ENCODE results near the gene LHX4. TPM values are rescaled to one million over a fixed set of nuclear protein-coding genes. Genes with fewer than 3 reads are reported as not detected.

The LHX4 gene
- polyA plus RNA-seq, 3 donors = 0.03 TPM; not detected in 1

DNA sequence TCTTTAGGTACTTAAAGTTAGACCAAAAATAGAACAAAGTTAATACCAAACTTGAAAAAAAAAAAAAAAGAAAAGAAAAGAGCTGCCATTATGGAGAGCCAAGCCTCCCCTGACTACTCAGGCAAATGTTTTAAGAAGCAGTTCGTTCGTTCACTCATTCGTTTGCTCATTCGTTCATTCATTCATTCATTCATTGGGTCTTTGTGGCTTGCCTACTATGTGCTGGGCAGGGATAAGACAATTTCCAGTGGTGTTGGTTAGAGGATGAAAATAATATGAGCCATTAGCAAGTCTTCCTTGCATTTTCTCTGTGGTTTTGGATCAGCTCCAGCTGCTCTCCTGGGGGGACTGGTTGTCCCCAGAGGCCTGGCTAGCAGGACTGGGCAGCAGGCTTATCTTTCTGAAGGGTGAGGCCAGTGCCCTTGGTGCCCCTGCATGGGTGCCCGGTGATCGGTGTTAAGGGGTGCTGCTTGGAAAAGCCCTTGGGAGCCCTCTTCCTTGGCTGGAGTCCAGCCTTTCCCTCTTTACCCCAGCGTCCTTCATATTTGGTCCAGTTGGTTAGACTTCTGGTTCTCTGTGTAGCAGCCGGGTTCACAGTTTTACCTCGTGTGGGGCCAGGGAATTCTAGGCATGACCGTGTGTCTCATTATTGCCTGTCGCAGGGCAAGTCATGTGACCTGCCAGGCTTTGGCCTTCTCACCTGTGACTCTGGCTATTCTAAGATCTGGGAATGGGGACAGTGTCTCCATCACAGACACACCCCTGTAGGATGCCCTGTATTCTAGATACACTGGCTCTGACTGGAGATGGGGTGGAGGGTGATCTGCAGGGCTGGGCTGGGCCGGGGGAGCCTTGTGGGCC lies 32.8 kb downstream of the LHX4 start:
- 64 to 75% (median 66%) methylated on average over 12 of the region's 12 CpGs for WGBS, 3 donors
- no peak overlapping the region for H3K27ac ChIP-seq (ENCODE audit: low read depth, low read length)

DNA sequence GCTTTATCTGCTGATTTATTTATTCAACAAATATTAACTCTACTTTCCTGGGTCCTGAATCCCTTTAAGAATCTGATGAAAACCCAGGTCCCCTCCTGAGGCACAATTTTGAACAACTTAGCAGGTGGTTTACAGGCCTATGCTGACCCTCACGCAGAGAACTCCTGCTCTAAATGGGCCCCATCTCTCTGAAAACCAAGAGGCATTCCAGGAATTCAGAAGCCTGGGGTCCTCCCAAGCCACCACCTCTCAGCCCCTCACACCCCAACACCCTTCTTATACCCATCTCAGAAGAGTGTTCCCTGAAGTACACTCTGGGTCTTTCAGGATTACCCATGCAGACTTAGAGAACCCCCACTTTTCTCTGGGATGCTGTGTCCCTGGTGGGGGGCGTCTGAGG lies 34.5 kb downstream of the LHX4 start:
- no peak overlapping the region for H3K27ac ChIP-seq (ENCODE audit: low read depth, low read length)
- WGBS, 3 donors = 55 to 62% (median 59%) methylated on average over 2 of the region's 2 CpGs

DNA sequence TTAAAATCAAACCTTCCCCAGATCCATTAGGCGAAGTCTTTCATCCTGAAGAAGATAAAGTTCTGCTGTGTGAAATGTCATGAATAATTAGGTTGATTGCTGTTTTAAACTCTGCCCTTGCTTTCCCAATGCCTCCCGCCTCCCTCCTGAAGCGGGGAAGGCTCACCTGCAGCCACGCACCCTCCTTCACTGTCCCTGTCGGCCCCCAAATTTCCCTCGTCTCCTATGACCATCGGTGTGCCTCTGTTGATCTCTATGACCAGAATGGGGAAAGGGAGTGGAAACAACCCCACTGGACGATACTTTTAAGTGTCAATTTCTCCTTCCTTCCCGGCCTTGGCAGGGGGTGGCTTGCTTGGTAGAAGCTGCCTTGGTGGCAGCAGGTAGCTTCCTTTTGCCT lies 35.1 kb downstream of the LHX4 start:
- no peak overlapping the region for H3K27ac ChIP-seq (ENCODE audit: low read depth, low read length)
- WGBS, 3 donors = 73% methylated on average over 9 of the region's 9 CpGs

DNA sequence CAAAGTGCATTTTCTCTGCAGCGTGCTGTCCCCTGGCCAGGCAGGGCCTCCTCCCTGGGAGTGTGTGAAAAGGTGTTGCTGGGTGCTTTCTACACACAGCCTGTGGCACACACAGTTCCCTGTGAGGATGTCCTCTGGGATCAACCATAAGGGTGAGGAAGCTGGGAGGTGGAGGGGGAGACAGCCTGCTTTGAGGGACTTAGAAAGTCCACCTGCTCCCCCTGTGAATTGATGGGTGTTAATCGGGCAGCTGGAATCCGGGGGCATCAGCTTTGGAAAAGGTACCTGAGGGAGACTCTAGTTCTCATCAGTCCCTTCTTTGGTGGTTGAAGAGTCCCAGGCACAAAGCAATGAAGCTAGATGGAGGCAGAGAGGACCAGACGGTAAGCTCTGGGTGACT lies 35.8 kb downstream of the LHX4 start:
- 68 to 73% (median 68%) methylated on average over 4 of the region's 4 CpGs for WGBS, 3 donors
- no peak overlapping the region for H3K27ac ChIP-seq (ENCODE audit: low read depth, low read length)

DNA sequence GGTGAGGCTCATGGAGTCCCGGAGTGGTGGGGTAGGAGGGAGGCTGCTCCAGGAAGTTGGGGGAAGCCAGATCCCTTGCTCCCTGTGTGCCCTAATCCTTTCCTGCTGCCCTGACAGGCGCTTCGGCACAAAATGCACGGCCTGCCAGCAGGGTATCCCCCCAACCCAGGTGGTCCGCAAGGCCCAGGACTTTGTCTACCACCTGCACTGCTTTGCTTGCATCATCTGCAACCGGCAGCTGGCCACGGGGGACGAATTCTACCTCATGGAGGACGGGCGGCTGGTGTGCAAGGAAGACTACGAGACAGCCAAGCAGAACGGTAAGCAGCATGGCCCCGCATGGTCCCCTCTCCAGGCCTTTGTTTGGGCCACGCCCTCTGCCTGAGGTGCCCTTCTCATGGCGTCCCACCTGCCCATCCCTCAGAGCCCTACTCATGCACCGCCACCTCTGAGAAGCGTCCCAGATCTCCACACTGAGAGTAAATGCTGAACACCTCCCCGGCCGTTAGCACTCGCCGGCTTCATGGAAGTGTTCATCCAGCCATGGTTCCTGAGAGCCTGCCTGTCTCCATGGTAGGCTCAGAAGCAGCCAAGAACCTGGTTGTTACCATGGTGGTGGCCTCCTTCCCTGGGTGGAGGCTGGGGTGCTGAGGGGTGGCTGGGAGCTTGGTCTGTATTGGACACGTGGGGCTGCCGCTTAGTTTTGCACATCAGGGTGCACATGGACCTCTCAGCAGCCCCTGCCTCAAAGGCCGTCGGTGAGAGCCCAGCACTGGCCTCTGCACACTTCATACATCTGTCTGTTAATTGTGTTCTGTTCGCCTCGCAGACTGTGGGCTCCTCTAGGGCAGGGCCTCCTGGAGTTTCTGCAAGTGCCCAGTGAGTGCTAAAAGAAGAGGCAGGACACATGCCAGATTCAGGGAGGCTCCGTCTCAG lies 36.5 kb downstream of the LHX4 start:
- 86 to 90% (median 88%) methylated on average over 28 of the region's 28 CpGs for WGBS, 3 donors

DNA sequence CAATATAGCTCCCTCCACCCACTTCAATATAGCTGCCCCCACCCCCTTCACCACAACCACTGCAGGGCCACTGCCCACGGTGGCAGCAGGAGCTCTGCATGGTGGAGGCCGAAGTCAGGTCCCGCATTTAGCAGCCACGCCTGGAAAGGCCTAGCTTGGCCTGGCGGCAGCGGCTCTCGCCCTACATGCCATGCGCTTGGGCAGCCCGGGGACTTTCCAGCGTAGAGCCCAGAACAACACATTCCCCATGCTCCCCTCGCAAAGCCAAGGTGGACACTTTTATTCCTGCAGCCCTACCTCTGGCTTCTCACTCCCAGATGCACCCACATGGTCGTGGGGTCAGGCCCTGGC lies 37.1 kb downstream of the LHX4 start:
- WGBS, 3 donors = 91 to 95% (median 92%) methylated on average over 12 of the region's 12 CpGs
- no peak overlapping the region for H3K27ac ChIP-seq (ENCODE audit: low read depth, low read length)

More for the DNA sequence above, 36.5 kb downstream of the LHX4 start:
- no peak overlapping the region for H3K27ac ChIP-seq (ENCODE audit: low read depth, low read length)

DNA sequence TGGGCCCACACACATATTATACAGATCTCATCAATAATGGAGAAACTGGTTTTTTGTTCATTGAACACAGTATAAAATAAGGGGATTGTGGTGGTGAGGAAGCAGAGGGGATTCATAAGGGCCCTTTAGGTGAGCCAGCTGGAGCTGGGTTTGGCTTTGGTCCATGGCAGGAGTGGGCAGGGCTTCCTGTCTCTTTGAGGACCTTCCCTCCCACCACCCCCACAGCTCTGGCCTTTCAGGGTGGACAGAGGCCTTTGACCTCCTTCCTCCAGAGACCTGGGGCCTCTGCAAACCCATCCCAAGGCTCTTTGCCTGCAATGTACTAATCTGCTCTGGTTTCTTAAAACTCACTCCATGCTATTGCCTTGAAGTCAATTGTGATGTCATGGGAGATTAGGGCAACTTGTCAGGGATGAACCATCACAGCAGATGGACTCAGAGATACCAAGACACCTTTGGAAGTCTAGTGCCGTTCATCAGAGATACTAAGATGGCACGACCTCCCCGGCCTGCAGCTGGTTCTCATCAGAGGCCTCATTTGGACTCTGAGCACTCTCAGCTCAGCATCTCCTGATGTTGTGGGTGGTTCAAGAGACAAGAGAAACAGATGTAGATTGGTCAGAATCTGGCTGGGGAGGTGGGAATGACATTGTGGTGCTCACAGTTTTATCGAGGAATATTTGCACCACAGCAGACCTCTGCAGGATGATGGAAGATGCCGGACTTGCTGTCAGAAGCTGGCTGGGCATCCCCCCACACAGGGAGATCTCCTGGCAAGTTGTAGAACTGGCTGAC lies 37.9 kb downstream of the LHX4 start:
- no peak overlapping the region for H3K27ac ChIP-seq (ENCODE audit: low read depth, low read length)
- WGBS, 3 donors = 77 to 82% (median 81%) methylated on average over 5 of the region's 5 CpGs

DNA sequence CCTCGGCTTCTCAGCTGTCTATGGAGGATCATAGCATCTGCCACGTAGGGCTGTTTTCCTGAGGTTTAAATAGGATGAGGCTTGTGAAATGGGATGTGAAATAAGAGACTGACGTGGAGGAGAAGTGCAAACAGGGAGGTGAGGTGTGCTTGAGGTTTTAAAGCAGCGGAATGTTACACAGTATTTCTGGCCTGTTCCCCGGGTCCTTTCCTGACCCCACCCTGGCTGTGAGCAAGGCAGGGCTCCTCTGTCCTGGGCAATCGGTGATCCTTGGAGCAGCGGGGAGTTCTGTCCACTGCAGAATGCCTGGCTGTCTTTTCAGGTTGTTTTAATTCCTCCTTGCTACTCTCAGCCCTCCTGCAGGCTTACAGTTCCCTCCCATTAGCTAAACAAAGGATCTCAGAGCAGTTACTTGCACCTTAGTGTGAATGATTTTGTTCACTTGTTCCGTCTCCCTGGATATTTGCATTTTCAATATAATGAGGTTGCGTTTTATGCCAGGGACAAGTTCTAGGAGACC lies 38.6 kb downstream of the LHX4 start:
- H3K27ac ChIP-seq (ENCODE audit: low read depth, low read length) = no peak overlapping the region
- 67 to 87% (median 76%) methylated on average over 9 of the region's 9 CpGs for WGBS, 3 donors

DNA sequence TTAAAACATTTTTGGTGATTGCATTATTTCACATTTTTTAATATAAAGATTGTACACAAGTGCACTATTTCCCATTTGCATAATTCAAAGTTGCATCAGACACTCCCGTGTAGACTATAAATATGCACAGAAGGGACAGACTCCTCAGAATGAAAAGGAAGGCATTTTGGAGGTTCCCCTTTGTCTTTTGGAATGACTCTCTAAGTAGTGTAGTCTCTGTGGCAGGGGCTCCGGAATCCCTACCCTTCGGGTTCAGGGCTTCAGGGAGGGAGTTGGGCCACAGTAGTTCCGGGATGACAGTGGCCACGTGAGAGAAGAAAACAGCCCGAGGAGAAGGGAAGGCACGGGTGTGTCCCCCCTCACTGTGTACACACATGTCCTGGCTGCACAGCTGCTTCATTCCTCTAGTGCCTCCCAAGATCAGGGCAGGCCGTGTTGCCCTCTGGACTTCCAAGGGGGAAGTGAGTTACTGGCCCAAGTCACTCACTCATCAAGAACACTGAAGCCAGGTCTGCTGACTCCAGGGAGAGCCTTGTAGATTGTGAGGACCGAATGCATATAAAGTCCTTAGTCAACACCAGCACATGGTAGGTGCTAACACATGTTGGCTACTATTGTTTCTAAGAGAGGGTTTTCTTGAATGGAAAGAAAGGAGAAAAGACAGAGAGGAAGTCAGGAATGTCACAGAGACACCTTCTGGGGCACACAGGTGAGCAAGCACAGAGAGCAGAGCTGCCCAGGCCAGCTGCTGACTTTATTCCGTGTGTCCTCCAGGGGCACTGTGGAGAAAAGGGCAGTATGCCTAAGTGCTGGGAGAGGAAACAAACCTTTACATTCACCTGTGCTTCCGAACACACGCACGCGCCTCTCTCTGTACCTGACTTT lies 39.8 kb downstream of the LHX4 start:
- WGBS, 3 donors = 51 to 76% (median 70%) methylated on average over 14 of the region's 14 CpGs
- no peak overlapping the region for H3K27ac ChIP-seq (ENCODE audit: low read depth, low read length)

DNA sequence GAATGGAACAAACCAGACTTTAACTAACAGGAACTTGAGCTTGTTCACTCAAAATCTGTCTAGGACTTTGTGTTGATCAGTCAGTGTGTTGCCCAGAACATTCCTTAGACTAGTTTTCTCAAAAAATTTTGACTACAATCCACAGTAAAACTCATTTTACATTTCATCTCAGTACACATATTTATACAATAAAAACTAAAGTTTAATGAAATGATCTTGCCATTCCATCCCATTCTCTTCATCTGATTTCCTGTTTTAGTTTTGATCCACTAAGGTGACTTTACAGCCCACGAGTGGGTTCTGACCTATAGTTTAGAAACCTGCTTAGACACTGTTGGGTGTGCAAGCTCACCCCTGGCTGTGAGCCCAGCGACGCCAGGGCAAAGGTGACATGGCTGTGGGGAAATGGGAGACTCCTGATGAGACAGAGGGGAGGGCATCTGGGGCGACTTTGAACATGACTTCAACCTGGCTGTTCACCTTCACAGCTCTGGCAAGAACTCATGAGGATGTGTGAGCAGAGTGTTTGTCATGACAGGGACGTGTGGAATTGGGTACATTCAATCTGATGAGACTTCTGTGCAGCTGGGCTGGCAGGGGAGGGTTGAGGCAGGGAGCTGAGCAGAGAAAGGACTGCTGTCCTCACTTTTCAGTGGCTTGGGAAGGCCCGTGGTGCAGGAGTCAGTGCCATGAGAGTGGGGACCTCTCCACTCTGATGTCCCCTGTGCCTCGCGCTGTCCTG lies 40.6 kb downstream of the LHX4 start:
- WGBS, 3 donors = 42 to 77% (median 77%) methylated on average over 8 of the region's 8 CpGs
- H3K27ac ChIP-seq (ENCODE audit: low read depth, low read length) = no peak overlapping the region

DNA sequence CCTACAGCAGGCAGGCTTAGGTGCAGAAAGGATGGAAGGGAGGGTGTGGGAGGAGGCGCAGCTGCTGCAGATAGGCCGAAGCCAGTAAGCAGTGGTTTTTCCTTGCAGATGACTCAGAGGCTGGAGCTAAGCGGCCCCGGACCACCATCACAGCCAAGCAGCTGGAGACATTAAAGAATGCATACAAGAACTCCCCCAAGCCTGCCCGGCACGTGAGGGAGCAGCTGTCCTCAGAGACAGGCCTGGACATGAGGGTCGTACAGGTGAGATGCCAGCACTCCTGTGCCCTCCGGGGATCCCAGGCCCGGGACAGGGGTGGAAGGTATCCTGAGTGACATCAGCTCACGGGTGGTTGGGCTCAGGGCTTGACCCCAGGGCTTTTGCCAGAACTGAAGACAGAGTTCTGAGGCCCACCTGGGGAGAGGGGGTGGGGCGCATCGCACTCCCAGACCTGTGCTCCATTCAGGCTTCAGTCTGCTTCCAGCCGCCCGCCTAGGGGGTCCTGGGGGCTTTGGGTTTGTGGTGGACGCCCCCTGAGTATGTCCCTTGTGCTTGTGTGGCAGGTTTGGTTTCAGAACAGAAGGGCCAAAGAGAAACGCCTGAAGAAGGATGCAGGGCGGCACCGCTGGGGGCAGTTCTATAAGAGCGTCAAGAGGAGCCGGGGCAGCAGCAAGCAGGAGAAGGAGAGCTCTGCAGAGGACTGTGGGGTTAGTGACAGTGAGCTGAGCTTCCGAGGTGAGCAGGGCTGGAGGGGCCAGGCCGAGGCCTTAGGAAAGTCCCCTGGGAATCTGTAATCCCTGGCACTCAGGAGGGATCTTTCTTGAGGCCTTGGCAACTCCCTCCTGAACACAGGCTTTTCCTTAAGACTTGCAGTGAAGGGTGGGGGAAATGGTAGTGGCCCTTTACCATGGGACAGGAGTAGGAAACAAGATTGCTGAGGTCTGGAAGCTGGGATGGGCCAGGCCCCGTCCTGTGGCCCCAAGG lies 41.5 kb downstream of the LHX4 start:
- 74 to 84% (median 84%) methylated on average over 23 of the region's 23 CpGs for WGBS, 3 donors
- H3K27ac ChIP-seq (ENCODE audit: low read depth, low read length) = no peak overlapping the region

DNA sequence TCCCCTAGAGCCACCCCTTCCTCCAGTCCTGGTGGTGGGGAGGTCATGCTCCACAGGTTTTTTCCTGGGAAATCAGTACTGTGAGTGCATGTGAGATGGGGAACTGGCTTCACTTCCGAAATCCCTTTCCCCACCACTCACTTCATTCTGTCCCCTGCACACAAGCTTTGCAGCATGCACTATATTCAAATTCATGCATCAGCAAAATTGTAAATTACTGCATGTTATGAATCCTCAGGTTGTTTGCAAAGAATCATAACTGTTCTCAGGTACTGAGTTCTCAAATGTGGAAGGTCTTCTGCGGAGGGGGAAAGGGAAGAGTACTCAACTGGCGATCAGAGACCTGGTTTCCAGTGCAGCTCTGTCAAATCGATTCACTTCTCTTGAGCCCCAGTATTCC lies 42.3 kb downstream of the LHX4 start:
- 95 to 100% (median 96%) methylated on average over 4 of the region's 4 CpGs for WGBS, 3 donors
- no peak overlapping the region for H3K27ac ChIP-seq (ENCODE audit: low read depth, low read length)

DNA sequence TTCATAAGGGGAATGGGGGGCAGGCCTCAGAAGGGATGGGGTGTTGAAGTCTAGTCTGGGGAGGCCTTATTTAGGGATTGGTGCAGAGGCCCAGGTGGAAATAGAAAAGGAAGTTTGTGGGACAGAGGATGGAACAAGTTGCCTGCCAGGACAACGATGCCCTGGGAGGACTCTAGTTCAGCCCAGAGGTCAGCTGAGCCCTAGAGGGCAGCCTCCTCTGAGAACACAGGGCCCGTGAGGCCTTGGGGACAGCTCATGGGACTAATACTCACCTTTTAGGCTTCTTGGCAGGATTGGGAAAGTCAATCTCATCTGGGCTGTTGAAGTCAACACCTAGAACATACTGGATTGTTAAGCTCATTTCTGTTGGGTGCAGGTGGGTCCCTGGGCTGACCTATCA lies 43.0 kb downstream of the LHX4 start:
- 95 to 99% (median 97%) methylated on average over 2 of the region's 2 CpGs for WGBS, 3 donors
- no peak overlapping the region for H3K27ac ChIP-seq (ENCODE audit: low read depth, low read length)

DNA sequence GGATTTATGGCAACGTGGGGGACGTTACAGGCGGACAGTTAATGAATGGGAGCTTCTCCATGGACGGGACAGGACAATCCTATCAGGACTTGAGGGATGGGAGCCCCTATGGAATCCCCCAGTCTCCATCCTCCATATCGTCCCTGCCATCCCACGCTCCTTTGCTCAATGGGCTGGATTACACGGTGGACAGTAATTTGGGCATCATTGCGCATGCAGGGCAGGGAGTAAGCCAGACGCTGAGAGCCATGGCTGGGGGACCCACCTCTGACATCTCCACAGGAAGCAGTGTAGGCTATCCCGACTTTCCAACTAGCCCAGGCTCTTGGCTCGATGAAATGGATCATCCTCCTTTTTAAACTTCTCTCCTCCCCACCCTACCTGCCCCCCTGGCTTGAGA lies 44.2 kb downstream of the LHX4 start:
- 97 to 99% (median 98%) methylated on average over 11 of the region's 11 CpGs for WGBS, 3 donors

DNA sequence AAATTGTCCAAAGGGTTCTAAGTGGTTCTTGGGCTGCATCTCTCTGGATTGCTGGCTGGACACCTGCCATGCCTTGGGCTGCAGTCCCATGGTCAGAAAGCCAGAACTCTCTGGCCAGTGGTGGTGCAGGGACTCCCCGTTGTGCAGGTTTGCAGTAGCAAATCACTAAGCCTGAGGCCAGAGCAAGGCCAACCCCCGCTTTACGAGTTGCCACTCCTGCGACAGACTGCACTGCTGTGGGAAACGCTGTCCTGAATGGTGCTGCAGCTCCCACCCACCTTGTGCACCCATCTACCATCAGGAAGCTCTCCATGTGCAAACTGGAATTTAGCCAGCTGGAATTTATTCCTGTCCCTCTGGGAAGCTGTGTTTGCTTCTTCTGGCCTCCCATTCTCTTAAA lies 45.7 kb downstream of the LHX4 start:
- 83 to 97% (median 86%) methylated on average over 5 of the region's 5 CpGs for WGBS, 3 donors
- H3K27ac ChIP-seq (ENCODE audit: low read depth, low read length) = no peak overlapping the region

More for the DNA sequence above, 44.2 kb downstream of the LHX4 start:
- H3K27ac ChIP-seq (ENCODE audit: low read depth, low read length) = no peak overlapping the region
